Measurements from ENCODE around the gene ARHGAP42.

ARHGAP42 gene

DNA sequence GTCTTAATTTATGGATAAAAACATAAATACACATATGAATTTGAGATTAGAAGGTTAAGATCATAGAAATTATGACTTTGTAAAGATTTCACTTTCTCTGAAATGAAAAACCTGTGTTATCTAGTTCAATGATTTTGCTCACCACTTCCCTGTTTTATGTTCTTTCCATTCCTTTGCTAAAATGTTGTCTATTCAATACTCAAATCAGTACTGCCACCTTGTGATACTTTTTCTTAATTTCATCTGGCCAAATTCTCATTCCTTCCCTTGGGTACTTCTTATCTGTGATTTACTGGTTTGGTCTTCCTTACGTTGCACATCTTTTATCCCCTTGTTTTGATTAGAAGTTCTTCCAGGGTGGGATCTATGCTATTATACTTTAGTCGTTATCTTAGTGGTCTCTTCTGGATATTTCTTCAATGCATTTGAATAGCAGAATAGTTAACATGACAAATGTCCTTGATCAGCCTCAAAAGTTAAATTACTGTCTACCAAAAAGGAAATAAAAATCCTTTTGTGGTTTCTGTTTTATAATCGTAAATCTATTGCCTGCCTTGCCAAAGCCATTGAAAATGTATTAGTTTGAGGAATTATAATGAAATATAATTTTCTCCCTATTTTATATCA lies 245.5 kb downstream of the ARHGAP42 start:
- DNase-seq (ENCODE audit: low read depth, low spot score) = no peak
- H3K27ac ChIP-seq = no peak overlapping the region

DNA sequence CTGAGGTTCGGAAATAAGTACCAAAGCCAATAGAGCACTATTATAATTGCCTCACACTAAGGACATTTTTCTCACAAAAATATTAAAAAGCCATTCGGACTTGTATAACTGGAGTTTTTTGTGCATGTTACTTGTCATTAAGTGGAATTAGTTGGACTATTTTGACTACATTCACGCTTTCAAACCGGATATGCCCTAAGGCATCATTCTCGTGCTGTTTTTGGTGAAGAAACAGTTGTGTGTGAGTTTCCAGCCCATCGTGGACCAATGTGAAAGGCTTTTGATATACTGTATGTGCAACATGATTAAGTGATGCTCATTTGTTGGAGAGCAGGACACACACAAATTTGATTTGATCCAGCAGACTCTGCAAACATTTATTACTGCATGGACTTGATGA lies 249.7 kb downstream of the ARHGAP42 start:
- no peak for DNase-seq (ENCODE audit: low read depth, low spot score)
- no peak overlapping the region for H3K27ac ChIP-seq

DNA sequence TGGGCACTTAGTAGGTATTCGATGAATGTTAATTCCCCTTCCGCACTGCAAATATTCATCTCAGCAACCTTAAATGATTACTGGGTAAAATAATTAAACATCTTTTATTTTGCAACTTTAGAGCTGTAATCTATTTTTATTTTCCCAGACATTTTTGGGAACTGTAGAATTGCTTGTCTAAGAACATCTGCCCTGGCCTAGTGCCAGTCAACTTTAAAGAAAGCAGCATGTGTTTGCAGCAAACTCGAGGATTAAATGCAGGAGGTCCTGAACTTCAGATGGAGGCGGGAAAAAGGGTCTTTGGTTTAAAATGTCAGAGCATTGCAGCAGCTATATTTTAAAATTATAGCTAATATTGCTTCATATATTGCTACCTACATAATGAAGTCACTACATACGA lies 252.5 kb downstream of the ARHGAP42 start:
- no peak for DNase-seq (ENCODE audit: low read depth, low spot score)
- H3K27ac ChIP-seq = no peak overlapping the region

DNA sequence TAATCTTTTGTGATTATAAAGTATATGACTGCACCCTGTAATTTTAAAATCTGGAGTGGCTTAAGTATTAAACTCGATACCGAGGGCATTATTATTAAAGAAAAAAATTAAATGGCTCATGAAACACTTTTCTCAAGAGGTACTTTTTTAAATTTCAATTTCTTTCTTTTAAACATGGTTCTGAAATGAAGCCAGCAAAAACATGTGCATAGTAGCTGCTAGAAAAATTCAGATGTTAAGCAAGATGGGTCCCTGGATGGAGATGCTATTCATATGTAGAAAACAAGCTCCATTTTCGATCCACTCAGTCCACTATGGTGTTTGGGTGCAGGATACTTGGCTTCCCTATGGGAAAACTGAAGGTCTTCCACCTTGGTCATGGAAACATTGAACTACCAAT lies 253.0 kb downstream of the ARHGAP42 start:
- no peak overlapping the region for H3K27ac ChIP-seq
- no peak for DNase-seq (ENCODE audit: low read depth, low spot score)

DNA sequence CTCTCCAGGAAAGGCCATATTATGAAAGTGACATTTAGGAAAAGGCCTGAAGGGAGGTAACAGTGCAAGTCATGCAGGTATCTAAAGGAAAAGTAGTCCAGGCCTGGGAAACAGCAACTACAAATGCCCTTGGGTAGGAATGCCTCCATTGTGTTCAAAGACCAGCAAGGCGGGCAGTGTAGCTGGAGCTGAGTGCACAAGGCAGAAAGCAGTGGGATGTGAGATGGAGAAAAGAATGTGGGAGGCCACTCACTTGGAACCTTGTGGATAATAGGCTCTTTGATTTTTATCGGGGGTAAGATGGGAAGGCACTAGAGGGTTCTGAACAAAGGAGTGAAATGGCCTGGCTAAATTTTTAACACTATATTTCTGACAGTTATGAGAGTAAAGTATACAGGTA lies 253.9 kb downstream of the ARHGAP42 start:
- no peak overlapping the region for H3K27ac ChIP-seq

DNA sequence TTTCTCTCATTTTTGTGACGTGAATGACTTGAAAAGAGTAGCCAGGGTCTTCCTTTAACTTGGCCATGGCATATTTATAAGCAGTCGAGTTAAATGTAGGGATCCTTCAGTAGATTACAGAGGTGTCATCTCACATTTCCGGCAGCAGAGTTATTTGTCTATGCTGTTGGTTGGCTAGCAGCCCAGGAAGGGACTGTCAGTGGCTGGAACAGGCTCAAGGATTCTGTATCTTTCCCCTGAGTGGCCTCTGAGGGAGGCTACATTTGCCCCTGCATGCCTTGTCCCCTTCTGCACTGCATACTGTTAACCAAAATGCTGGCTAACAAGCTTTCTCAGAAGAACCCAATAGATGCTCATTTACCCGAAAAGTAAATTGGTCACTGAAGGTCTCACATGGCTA lies 254.9 kb downstream of the ARHGAP42 start:
- DNase-seq (ENCODE audit: low read depth, low spot score) = no peak

More for the DNA sequence above, 253.9 kb downstream of the ARHGAP42 start:
- DNase-seq (ENCODE audit: low read depth, low spot score) = no peak

DNA sequence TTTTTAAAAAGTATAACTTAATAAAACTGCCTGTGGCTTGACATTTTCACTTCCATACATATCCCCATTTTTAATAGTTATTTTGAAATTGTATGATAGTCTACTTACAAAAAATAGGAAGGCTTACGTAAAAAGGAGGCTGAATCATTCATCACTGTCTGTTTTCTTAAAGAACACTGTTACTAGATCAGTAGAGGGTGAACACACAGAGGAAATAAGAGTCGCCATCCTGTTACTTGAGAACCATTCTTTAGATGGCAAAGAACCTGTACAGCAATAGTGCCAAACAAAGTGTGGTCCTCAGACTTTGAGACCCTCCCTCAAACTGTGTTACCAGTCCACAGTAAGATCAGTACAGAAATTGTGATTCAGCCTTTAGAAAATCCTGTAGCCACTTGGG lies 261.8 kb downstream of the ARHGAP42 start:
- no peak for DNase-seq (ENCODE audit: low read depth, low spot score)
- H3K27ac ChIP-seq = no peak overlapping the region

More for the DNA sequence above, 254.9 kb downstream of the ARHGAP42 start:
- H3K27ac ChIP-seq = no peak overlapping the region

DNA sequence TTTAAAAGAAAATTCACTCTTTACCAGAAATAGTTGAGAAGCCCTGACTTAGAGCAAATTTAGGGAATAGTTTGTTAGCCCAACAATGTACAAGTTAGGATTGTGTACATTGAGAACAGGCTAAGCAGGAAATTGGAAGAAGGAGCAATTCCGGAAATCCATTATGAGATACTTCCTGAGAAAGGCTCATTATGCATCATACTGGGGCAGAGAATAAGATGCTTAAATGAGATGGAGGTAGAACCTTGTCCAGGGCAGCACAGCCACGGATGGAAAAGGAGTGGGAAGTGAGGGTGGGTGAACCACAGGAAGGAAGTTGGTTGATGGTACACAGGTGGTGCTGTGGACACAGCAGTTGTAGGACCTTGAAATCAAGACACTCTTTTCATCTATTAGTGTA lies 262.4 kb downstream of the ARHGAP42 start:
- no peak overlapping the region for H3K27ac ChIP-seq
- no peak for DNase-seq (ENCODE audit: low read depth, low spot score)

DNA sequence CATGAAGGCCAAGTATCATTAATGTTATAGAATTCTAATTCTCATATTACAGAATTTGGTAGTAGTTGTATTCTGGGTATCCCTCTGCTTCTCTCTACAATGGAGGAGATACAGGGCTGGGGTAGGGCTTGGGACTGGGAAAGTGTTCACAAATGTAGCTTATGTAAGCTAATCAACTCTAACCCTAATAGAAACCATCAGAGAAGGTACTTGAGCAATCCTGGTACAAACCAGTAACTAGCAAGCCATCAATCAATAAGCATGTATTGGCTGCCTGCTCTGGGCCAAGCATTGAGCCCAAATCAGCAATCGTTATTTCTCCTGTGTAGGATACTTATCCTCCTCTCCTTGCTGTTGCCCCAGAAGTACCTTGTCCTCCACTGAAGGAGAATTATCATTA lies 268.2 kb downstream of the ARHGAP42 start:
- DNase-seq (ENCODE audit: low read depth, low spot score) = no peak
- no peak overlapping the region for H3K27ac ChIP-seq

DNA sequence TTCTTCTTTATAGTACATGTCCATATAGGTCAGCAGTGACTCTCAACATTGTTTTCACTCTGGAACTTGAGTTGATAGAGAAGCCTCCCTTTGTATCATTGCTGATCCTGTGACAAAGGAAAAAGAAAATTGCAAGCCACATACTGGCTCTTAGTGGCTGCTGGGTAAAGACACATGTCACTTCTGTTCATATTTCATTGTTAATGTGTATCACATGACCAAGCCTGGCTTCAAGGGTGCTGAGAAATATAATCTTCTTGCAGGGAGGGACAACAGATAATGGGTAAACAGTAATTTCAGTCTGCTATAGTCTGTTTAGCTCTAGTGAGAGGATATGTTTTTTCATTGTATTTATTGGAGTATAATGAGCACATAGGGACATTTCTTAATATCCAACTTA lies 269.3 kb downstream of the ARHGAP42 start:
- DNase-seq (ENCODE audit: low read depth, low spot score) = no peak
- no peak overlapping the region for H3K27ac ChIP-seq

DNA sequence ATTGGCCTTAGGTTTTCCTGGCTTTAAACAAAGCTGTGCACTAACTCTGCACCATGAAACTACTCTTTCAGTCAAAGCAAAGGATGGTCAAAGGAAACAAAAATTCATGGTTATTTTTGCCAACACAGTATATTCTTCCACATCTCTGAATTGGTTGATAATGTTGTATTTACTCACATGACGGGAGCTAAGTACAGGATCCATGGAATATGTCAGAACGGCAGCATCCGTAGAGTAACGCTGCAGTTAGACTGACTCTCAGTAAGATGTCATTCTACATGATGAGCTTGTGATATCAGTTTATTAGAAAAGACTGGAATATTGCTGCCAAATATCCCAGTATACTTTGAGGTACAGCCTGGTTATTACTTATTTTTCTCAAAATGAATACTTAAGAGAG lies 270.4 kb downstream of the ARHGAP42 start:
- H3K27ac ChIP-seq = no peak overlapping the region
- DNase-seq (ENCODE audit: low read depth, low spot score) = no peak

DNA sequence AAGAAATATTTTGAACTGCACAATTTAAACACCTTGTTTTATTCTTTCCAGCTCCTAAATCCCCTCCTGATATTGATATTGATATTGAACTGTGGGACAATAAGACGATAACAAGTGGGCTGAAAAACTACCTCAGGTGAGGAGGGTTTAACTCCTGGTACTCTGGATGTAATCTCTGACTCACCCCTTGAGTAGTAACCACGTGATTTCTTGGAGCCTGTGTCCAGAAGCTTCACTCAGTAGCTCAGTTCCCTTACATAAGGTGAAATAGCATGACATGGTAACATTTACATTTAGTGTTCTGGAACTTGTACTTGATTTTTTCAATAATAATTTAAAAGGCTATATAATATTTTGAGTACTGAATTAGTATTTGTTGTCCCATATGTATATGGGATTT lies 274.5 kb downstream of the ARHGAP42 start:
- no peak overlapping the region for H3K27ac ChIP-seq
- DNase-seq (ENCODE audit: low read depth, low spot score) = no peak

DNA sequence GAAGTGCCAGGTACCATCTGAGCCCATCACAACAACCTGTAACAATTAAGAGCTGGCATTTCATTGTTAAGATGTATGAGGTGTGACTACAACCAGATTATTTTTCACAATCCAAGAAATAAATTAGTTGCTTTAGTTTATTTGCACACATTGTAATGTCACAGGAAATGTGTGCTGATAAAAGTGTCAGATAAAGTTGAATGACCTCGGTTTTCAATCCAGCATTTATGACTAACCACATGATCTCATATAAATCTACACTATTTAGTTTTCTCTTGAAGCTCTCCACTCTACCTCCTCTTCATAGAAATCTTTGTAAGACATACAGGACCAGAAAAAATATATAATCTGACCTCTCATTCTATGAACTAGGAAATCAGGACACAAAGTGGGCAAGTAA lies 276.3 kb downstream of the ARHGAP42 start:
- H3K27ac ChIP-seq = no peak overlapping the region
- DNase-seq (ENCODE audit: low read depth, low spot score) = no peak

DNA sequence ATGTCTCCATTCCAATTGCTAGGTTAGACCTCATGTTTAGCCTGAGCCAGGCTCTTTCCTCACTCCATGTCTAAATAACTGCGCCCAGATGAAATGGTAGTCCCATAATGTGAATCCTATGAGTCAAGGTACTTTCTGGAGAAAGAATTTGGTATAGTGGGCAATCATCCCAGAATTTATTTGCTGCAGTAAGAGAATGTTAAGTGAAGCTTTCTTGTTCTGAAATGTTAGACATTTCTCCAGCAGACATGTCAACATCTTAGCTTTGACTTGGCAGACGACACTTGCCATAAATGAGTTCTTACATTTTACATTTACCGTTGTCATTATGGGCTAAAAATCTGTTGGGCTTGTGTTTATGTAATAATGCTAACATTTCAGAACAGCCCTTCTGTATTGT lies 277.3 kb downstream of the ARHGAP42 start:
- H3K27ac ChIP-seq = no peak overlapping the region
- no peak for DNase-seq (ENCODE audit: low read depth, low spot score)

DNA sequence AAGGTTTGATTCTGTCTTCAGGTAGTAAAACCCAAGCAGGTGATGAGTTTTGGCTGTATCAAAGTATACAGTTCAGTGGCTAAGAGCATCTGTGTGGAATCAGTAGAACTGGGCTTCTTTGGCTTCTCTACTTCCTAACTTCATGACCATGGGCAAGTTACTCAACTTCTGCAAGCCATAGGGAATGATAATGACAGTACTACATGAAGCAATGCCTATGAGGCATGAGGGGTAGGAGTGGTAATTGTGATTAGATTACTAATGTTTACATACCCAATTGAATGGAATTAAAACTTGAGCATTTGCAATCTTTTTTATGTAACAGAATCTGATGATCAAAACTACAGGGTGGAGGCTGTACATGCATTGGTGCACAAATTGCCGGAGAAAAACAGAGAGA lies 278.3 kb downstream of the ARHGAP42 start:
- no peak for DNase-seq (ENCODE audit: low read depth, low spot score)
- H3K27ac ChIP-seq = no peak overlapping the region

DNA sequence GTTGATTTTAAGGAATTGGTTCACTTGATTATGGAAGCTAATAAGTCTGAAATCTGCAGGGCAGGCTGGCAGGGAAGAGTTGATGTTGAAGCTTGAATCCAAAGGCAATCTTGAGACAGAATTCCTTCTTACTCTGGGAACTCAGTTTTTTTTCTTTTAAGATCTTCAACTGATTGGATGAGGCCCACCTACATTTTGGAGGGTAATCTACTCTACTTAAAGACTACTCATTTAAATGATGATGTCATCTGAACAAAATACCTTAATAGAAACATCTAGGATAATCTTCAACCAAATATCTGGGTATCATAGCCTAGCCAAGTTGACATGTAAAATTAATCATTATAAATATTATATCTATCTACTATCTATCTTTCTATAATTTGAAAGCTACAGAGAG lies 279.3 kb downstream of the ARHGAP42 start:
- no peak for DNase-seq (ENCODE audit: low read depth, low spot score)
- no peak overlapping the region for H3K27ac ChIP-seq

DNA sequence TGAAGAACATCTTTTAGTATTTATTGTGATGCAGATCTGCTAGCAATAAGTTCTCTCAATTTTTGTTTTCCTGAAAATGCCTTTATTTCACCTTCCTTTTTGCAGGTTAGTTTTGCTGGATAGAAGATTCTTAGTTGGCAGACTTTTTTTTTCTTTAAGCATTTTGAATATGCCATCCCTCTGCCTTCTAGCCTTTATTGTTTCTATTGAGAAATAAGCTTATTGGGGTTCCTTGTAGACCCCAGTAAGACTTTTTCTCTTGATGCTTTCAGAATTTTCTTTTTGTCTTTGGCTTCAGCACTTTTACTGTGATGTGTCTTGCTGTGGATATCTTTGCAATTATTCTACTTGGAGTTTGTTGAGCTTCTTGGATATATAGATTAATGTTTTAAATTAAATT lies 281.9 kb downstream of the ARHGAP42 start:
- no peak for DNase-seq (ENCODE audit: low read depth, low spot score)
- no peak overlapping the region for H3K27ac ChIP-seq

DNA sequence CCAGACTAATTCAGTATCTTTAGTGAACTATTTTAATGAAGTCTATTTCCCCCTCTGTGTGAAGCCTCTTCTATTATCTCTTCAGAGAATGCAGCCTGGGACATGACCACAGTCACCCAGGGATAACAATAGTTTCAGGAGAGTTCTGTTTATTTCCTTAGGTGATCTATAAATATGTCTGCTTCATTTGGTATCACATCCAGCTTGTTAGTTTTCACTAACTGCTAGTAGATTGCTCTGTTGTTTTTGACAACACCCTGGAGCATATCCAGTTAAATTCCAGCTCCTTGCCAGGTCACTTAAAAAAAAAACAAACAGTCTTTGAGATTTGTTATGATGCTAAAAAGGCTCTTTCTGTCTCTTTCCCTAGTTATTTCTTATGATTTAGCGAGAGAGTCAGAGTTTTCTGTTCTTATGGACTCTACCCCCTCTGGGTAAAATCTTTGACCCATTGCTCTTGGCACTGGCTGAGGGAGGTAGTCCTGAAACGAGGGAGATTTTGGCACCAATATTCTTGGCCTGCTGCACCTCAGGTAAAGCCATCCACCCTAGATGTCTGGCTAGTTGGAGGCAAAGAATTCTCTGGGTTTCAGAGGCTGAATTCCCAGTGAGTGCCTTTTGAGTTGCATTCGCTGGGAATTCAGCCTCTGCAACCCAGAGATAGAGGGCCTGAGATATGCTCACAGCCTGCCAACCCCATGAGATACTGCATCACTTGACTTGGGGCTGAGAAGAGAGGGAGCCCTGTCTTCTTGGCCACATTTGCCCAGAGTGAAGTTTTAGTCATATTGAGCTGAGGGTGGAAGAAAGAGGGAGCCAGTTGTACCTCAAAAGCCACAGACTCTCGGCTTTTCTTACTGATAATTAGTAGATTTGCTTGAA lies 283.4 kb downstream of the ARHGAP42 start:
- no peak overlapping the region for H3K27ac ChIP-seq
- DNase-seq (ENCODE audit: low read depth, low spot score) = no peak

DNA sequence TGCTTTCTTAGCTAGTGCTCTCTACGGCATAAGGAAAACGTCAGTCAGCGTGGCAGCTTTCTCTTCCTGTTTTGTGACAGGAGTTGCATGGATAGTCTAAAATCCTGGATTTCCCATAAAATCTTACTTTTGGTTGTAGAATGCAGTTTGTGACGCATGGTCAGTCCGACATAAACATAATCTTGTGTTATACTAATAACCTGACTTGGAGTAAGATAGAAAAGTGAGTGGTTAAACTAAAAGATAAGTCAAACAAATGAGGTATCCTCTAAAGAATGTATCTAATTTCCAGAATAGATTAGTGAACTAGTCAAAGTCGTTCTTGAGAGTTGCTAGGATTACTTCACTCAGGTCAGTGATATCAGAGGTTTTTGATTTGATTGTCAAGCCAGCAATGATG lies 285.0 kb downstream of the ARHGAP42 start:
- H3K27ac ChIP-seq = no peak overlapping the region
- no peak for DNase-seq (ENCODE audit: low read depth, low spot score)

DNA sequence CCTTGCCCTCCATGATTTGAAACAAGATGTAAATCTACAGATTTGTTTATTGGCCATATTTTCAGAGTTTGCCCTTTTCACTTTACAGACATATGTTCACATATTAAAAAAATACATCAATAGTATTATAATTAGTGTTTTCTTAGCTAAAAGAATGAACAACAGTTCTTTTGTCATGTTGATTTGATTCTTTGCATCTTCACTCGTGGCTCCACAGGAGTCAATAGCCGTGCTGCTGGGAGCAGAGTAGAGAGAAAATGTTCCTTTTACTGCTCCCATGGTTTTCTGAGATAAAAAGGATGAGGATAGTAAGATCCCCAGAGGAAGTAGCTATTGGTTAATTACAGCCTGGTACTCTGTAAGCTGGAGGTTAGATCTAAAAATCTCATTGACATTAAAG lies 291.4 kb downstream of the ARHGAP42 start:
- no peak for DNase-seq (ENCODE audit: low read depth, low spot score)
- no peak overlapping the region for H3K27ac ChIP-seq

DNA sequence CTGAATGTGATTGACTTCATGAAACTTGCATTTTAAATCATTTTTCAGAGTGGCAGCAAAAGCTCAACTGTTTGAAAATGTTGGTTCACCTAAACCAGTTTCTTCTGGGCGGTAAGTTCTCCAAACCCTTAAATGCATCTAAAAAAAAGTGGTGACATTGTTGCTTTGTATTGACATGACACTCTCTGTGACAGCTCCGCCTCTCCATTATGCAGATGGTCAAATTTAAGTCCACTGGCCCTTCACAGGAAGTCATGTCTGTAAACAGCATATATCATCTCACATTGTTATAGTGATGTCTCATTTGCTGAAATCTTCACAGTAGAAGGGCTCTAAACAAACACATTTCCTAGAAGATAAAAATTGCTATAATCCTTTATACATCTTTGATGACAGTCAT lies 291.9 kb downstream of the ARHGAP42 start:
- no peak for DNase-seq (ENCODE audit: low read depth, low spot score)
- H3K27ac ChIP-seq = no peak overlapping the region

DNA sequence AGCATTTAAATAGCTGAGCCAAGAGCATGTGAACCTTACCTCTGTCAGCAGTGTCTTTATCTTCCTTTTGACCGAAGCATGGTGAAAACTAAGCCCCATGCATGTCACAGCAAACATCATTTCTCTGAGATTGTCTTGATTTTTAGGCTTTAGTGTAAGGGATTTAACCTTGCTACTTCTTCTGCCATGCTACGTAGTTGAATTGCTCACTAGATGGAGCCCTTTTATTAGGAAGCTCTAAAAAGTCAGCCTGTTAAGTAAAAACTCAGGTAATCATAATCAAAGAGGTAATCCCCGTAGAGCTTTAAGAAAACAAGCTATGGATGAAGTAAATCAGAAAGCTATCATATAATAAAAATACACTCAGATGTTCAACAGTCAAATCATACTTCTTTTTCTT lies 293.1 kb downstream of the ARHGAP42 start:
- DNase-seq (ENCODE audit: low read depth, low spot score) = no peak
- H3K27ac ChIP-seq = no peak overlapping the region

Measured in epithelial cell of prostate (primary cell).